ENCODE results near the gene GAS6.

DNA sequence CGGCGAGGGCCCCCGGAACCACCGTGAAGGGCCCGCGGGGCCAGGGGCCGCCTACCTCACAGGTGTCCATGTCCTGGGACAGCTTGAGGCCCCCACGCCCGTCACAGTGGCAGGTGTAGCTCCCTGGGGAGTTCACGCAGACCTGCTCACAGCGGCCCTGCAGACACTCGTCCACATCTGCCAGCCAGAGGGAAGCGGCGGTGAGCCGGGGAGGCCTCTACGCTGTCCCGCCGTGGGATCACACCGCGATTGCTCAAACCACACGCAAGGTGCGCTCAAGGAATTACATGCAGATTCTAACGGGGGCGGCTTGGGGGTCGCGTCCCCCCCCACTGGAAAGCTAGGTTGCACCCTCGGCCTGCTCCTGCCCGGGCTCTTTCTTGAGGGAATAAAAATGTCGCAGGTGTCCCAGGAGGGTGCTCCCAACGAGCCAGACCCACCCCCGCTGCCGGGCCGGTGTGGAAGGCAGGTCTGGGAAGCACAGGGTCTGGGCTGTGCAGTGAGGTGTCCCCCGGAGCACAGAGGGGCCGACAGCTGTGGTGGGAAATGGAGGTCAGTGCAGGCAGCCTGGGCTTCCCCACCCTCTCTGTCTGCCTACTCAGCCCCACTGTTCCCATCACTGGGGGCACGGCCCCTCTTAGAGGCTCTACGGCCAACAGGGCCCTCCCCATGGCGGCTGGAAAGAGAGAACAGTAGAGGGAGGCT, 29.2 kb downstream of the GAS6 start:
- TF ChIP-seq, protein P1, sequence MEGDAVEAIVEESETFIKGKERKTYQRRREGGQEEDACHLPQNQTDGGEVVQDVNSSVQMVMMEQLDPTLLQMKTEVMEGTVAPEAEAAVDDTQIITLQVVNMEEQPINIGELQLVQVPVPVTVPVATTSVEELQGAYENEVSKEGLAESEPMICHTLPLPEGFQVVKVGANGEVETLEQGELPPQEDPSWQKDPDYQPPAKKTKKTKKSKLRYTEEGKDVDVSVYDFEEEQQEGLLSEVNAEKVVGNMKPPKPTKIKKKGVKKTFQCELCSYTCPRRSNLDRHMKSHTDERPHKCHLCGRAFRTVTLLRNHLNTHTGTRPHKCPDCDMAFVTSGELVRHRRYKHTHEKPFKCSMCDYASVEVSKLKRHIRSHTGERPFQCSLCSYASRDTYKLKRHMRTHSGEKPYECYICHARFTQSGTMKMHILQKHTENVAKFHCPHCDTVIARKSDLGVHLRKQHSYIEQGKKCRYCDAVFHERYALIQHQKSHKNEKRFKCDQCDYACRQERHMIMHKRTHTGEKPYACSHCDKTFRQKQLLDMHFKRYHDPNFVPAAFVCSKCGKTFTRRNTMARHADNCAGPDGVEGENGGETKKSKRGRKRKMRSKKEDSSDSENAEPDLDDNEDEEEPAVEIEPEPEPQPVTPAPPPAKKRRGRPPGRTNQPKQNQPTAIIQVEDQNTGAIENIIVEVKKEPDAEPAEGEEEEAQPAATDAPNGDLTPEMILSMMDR (IDR thresholded peaks at IDR 0.05) = no peak
- no peak for TF ChIP-seq POLR2A (IDR thresholded peaks at IDR 0.05)
